Measurements from ENCODE around the gene ADAMTS2. TPM values are rescaled to one million over a fixed set of nuclear protein-coding genes. Genes with fewer than 3 reads are reported as not detected.

The ADAMTS2 gene
- total and polyA plus RNA-seq, 3 donors from 2014 or later: 10.9 to 19.8 (median 13.6) TPM

- no peaks in the 10 kb centered on the region for H3K36me3 ChIP-seq (ENCODE audit: low read depth, missing control alignments)
- intact Hi-C loops (cut with DNase I; ENCODE audit: low total_unique reads): no loop called here
- DNase-seq: no peak
- TF ChIP-seq CTCF (IDR thresholded peaks at IDR 0.05): no peak
- TF ChIP-seq POLR2A (IDR thresholded peaks at IDR 0.05): no peak
- WGBS, 2 donors: 95% methylated on average over 12 to 27 of the region's 29 CpGs
- no peaks in the 10 kb centered on the region for H3K9me3 ChIP-seq
- H3K4me3 ChIP-seq: no peak overlapping the region
- no peaks in the 10 kb centered on the region for H3K4me1 ChIP-seq
- H3K27ac ChIP-seq: no peak overlapping the region
- H3K27me3 ChIP-seq: no peaks in the 10 kb centered on the region
These were observed 38.1 kb downstream of the ADAMTS2 start for GRCh38 chr5:179307013-179307800.

GRCh38 chr5:179306191-179307012 is 38.9 kb downstream of the ADAMTS2 start:
- Histone ChIP-seq H3K4me1 (no peaks in the 10 kb centered on the region), H3K4me3 (no peak overlapping the region)

DNA sequence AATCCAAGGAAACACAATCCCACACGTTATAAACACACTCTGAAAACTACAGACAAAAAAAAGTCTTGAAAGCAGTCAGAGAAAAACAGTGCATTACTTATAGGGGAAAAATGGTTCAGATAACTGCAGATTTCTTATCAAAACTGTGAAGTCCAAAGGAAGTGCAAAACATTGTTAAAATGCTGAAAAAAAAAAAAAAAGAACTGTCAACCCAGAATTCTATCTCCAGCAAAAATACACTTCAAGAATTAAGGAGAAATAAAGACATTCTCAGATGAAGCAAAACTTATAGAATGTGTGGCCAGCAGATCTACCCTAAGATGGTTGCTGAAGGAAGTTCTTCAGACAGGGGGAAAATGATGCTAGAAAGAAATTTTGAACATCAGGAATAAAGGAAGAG is 40.4 kb downstream of the ADAMTS2 start:
- no peak for DNase-seq
- no peaks in the 10 kb centered on the region for H3K9me3 ChIP-seq
- 77 to 97% methylated on average over 1 of the region's 1 CpG for whole genome bisulfite sequencing, 2 donors
- TF ChIP-seq POLR2A (IDR thresholded peaks at IDR 0.05) (no peak), CTCF (IDR thresholded peaks at IDR 0.05) (no peak)
- intact Hi-C loops (cut with DNase I; ENCODE audit: low total_unique reads): no loop called here
- no peaks in the 10 kb centered on the region for H3K36me3 ChIP-seq (ENCODE audit: low read depth, missing control alignments)
- H3K27ac ChIP-seq: no peak overlapping the region
- H3K27me3 ChIP-seq: no peaks in the 10 kb centered on the region
- H3K4me1 ChIP-seq: no peaks in the 10 kb centered on the region
- H3K4me3 ChIP-seq: no peak overlapping the region

More at GRCh38 chr5:179306191-179307012, 38.9 kb downstream of the ADAMTS2 start:
- Histone ChIP-seq H3K9me3 (no peaks in the 10 kb centered on the region), H3K27ac (no peak overlapping the region), H3K36me3 (ENCODE audit: low read depth, missing control alignments) (no peaks in the 10 kb centered on the region), H3K27me3 (no peaks in the 10 kb centered on the region)
- no peak for DNase-seq
- WGBS, 2 donors: 90 to 96% methylated on average over 6 to 7 of the region's 7 CpGs
- TF ChIP-seq CTCF (IDR thresholded peaks at IDR 0.05) (no peak), POLR2A (IDR thresholded peaks at IDR 0.05) (no peak)
- intact Hi-C loops (cut with DNase I; ENCODE audit: low total_unique reads): no loop called here

- H3K9me3 ChIP-seq: no peaks in the 10 kb centered on the region
- no peaks in the 10 kb centered on the region for H3K27me3 ChIP-seq
- no peaks in the 10 kb centered on the region for H3K4me1 ChIP-seq
- WGBS, 2 donors: 84 to 89% methylated on average over 5 of the region's 5 CpGs
- no peak overlapping the region for H3K27ac ChIP-seq
- no peaks in the 10 kb centered on the region for H3K36me3 ChIP-seq (ENCODE audit: low read depth, missing control alignments)
- H3K4me3 ChIP-seq: no peak overlapping the region
- no peak for TF ChIP-seq POLR2A (IDR thresholded peaks at IDR 0.05)
- TF ChIP-seq CTCF (IDR thresholded peaks at IDR 0.05): no peak
- intact Hi-C loops (cut with DNase I; ENCODE audit: low total_unique reads): no loop called here
- no peak for DNase-seq
These were observed 40.8 kb downstream of the ADAMTS2 start for GRCh38 chr5:179304466-179304865.
